HG02852 (cell line): ENCODE measurements around the gene CHERP.
"Not testable (repeated sequence)": the region's sequence is repeated elsewhere in the genome, so short reads cannot be mapped to it uniquely, and the experiment has no call there.

ENCODE experiments used
- ATAC-seq: cut with Tn5 transposase; IDR thresholded peaks from one replicate; pipeline ENCODE4 v1.9.1; 2021; ENCODE audit warnings: mild to moderate bottlenecking, moderate library complexity; ENCODE audit not compliant: unreplicated experiment

Gene CHERP

GRCh38 chr19:16495982-16496612 is 46.1 kb downstream of the CHERP start, which contains the start of the genes C19orf44 and CALR3:
C19orf44 (plus strand) TSS chr19:16496394; CDS start chr19:16500793, 4,399 bp downstream.
CALR3 (minus strand) TSS chr19:16496167; CDS start chr19:16496129, 38 bp downstream.
- peak; percentile 96 for ATAC-seq

- ATAC-seq: not testable (repeated sequence)
These were observed 55.8 kb downstream of the CHERP start for GRCh38 chr19:16486476-16486875.

DNA sequence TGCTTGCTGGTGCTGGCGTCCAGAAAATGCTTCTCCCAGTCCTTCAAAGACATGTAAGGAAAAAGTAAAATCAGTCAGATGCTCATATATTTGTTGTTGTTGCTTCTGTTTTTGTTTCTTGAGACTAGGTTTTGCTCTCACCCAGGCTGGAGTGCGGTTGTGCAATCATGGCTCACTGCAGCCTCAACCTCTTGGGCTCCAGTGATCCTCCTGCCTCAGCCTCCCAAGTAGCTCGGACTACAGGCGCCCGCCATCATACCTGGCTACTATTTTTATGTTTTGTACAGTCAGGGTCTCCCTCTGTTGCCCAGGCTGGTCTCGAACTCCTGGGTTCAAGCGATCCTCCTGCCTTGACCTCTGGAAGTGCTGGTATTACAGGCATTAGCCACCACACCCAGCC is 59.5 kb downstream of the CHERP start:
- no peak for ATAC-seq

DNA sequence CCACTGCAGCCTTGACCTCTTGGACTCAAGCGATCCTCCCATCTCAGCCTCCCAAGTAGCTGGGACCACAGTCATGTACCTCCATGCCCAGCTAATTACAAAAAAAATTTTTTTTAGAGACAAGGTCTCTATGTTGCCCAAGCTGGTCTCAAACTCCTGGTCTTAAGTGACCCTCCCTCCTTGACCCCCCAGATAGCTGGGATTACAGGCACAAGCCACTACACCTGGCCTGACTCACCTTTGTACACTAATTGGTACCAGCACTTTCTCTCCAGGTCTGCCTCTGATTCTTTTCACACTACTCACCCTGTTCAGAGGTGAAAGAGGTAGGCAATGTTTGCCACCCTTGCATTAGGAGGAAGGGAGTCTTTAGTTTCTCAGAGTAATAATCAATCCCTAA is 64.9 kb downstream of the CHERP start:
- no peak for ATAC-seq

- no peak for ATAC-seq
These were observed 65.8 kb downstream of the CHERP start for GRCh38 chr19:16476401-16476800.

- ATAC-seq: no peak
These were observed 68.3 kb downstream of the CHERP start for GRCh38 chr19:16473875-16474392.

- ATAC-seq: no peak
These were observed 69.2 kb downstream of the CHERP start for GRCh38 chr19:16472992-16473391.

DNA sequence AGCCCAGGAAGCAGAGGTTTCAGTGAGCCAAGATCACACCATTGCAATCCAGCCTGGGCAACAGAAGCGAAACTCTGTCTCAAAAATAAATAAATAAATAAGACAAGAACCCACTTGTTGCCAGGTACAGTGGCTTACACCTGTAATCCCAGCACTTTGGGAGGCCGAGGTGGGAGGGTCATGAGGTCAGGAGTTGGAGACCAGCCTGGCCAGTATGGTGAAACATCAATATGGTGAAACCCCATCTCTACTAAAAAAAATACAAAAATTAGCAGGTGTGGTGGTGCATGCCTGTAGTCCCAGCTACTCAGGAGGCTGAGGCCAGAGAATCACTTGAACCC is 69.7 kb downstream of the CHERP start:
- ATAC-seq: not testable (repeated sequence)

- ATAC-seq: peak; percentile 36
These were observed 71.1 kb downstream of the CHERP start for GRCh38 chr19:16470911-16471811.

GRCh38 chr19:16470541-16470910 is 71.7 kb downstream of the CHERP start:
- ATAC-seq: no peak
